Parathyroid adenoma (tissue), 2 donors: ENCODE data around the gene CLMN.

Experiments used
- H2AFZ ChIP-seq: fragments of 300-600 bp; sonication (generic); one replicate; pipeline ENCODE4 v1.7.0; 2017; ENCODE audit warnings: antibody characterized with exemption, mild to moderate bottlenecking
- H3K27ac ChIP-seq: fragments of 300-600 bp; sonication (generic); one replicate; pipeline ENCODE4 v1.7.0; 2017
- H3K27me3 ChIP-seq: fragments of 300-600 bp; sonication (generic); one replicate; pipeline ENCODE4 v1.7.0; 2017; ENCODE audit warnings: low read length; ENCODE audit not compliant: control insufficient read depth, insufficient read depth
- H3K36me3 ChIP-seq: fragments of 300-600 bp; sonication (generic); one replicate; pipeline ENCODE4 v1.7.0; 2017; ENCODE audit warnings: low read length; ENCODE audit not compliant: control insufficient read depth, insufficient read depth
- H3K4me1 ChIP-seq: fragments of 300-600 bp; sonication (generic); one replicate; pipeline ENCODE4 v1.7.0; 2017; ENCODE audit warnings: control low read depth
- H3K4me2 ChIP-seq: fragments of 300-600 bp; sonication (generic); one replicate; pipeline ENCODE4 v1.7.0; 2017; ENCODE audit warnings: low read length
- H3K4me3 ChIP-seq: fragments of 300-600 bp; sonication (generic); one replicate; pipeline ENCODE4 v1.7.0; 2017; ENCODE audit warnings: low read depth, low read length
- H3K79me2 ChIP-seq: fragments of 300-600 bp; sonication (generic); one replicate; pipeline ENCODE4 v1.7.0; 2017; ENCODE audit warnings: control low read depth
- H3K9ac ChIP-seq: fragments of 300-600 bp; sonication (generic); one replicate; pipeline ENCODE4 v1.7.0; 2017; ENCODE audit warnings: mild to moderate bottlenecking
- H3K9me3 ChIP-seq: fragments of 300-600 bp; sonication (generic); one replicate; pipeline ENCODE4 v1.7.0; 2017; ENCODE audit warnings: low read length; ENCODE audit not compliant: control insufficient read depth
- CTCF ChIP-seq: fragments of 300-600 bp; sonication (generic); IDR thresholded peaks from one replicate; pipeline ENCODE4 v1.7.0; 2017; ENCODE audit warnings: antibody characterized with exemption, mild to moderate bottlenecking
- donor health status: primary hyperparathyroidism.

The CLMN gene

GRCh38 chr14:95184413-95184790 lies 135.3 kb downstream of the CLMN start:
- Histone ChIP-seq H3K4me1 (no peaks in the 10 kb centered on the region), H3K27me3 (no peaks in the 10 kb centered on the region), H3K36me3 (no peaks in the 10 kb centered on the region), H3K79me2 (no peaks in the 10 kb centered on the region), H3K4me3 (no peak overlapping the region), H3K27ac (no peak overlapping the region), H3K9me3 (no peaks in the 10 kb centered on the region), H3K9ac (no peak overlapping the region), H2AFZ (no peak overlapping the region), H3K4me2 (no peak overlapping the region)
- TF ChIP-seq CTCF = no peak

DNA sequence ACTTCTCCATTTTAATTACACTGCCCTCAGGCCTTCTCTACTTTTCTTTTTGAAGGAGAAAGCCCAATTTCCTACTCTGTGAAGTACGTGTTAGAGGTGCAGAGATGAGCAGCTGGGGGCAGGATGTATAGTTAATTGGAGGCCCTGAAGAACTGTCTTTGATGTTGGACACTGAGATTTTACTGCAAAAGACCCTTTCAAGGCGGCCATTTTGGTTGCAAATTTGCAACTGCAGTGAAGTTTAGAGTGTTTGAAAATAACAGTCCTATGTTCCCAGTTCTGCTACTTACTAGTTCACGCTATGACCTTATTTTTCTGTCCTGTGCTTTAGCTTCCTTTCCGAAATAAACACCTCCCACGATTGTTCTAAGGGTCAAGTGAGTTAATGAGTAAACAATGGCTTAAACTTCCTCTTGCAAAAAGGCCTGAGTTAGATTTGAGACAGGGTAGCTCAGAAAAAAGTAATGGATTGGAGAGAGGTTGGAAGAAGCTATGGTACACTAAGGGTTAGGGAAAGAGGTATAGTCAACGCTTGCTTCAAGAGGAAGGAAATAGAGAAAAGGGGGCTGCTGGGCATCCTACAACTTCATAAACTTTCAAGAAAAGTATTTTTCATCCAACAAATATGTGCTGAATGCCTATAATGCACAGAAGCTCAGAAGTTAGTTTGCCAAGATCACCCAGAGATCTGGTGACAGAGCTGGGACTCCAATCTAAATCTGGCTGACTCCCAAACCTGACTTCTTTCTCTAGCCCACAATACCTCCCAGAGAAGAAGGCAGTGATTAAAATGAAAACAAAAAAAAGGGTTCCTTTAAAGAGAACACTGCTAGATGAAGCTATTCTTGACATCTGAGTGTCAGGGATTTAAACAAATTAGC lies 135.9 kb downstream of the CLMN start:
- H3K79me2 ChIP-seq = no peaks in the 10 kb centered on the region

GRCh38 chr14:95183082-95183481 lies 136.6 kb downstream of the CLMN start:
- no peak overlapping the region for H3K9ac ChIP-seq
- H3K27me3 ChIP-seq = no peaks in the 10 kb centered on the region
- no peak overlapping the region for H3K4me3 ChIP-seq
- TF ChIP-seq CTCF = no peak
- H3K36me3 ChIP-seq = no peaks in the 10 kb centered on the region
- no peaks in the 10 kb centered on the region for H3K79me2 ChIP-seq
- no peak overlapping the region for H3K27ac ChIP-seq
- no peak overlapping the region for H2AFZ ChIP-seq
- no peaks in the 10 kb centered on the region for H3K9me3 ChIP-seq
- H3K4me2 ChIP-seq = no peak overlapping the region
- H3K4me1 ChIP-seq = no peaks in the 10 kb centered on the region

More for the DNA sequence above, 135.9 kb downstream of the CLMN start:
- H3K36me3 ChIP-seq = no peaks in the 10 kb centered on the region
- TF ChIP-seq CTCF = no peak
- no peak overlapping the region for H2AFZ ChIP-seq
- H3K9me3 ChIP-seq = no peaks in the 10 kb centered on the region
- no peak overlapping the region for H3K4me2 ChIP-seq
- no peaks in the 10 kb centered on the region for H3K4me1 ChIP-seq
- H3K27me3 ChIP-seq = no peaks in the 10 kb centered on the region
- no peak overlapping the region for H3K9ac ChIP-seq
- no peak overlapping the region for H3K27ac ChIP-seq
- no peak overlapping the region for H3K4me3 ChIP-seq

- Histone ChIP-seq H3K9ac (no peak overlapping the region), H3K79me2 (no peaks in the 10 kb centered on the region), H3K36me3 (no peaks in the 10 kb centered on the region), H3K4me2 (no peak overlapping the region), H3K9me3 (no peaks in the 10 kb centered on the region), H3K4me1 (no peaks in the 10 kb centered on the region), H2AFZ (no peak overlapping the region), H3K27ac (no peak overlapping the region), H3K4me3 (no peak overlapping the region), H3K27me3 (no peaks in the 10 kb centered on the region)
- TF ChIP-seq CTCF = no peak
Measured at GRCh38 chr14:95182379-95182778, 137.3 kb downstream of the CLMN start.
